Kidney epithelial cell (primary cell): ENCODE data around the gene FAM162B. TPM values are rescaled to one million over a fixed set of nuclear protein-coding genes. Genes with fewer than 3 reads are reported as not detected.

Experiments
- DNase-seq: peaks from one replicate; pipeline ENCODE4 v3.0.0-alpha.2; 2010; ENCODE audit warnings: low read depth
- H3K27me3 ChIP-seq: 2 replicates; pipeline ENCODE4 v1.6.0; 2011; ENCODE audit warnings: low read length; ENCODE audit not compliant: control insufficient read depth, insufficient read depth
- H3K36me3 ChIP-seq: 2 replicates; pipeline ENCODE4 v1.5.1; 2011; ENCODE audit warnings: low read length; ENCODE audit not compliant: control insufficient read depth, insufficient read depth
- H3K4me3 ChIP-seq: 2 replicates; pipeline ENCODE4 v1.5.1; 2011; ENCODE audit warnings: low read depth, mild to moderate bottlenecking, control low read depth, low read length
- total RNA-seq: library from RNA; depleted of rRNA; stranded (reverse); fragments of >200 nt; gene quantifications from 2 replicates; pipeline ENCODE4 v1.2.3, GENCODE V29; 2015
- TF ChIP-seq, protein P1 (sequence below): IDR thresholded peaks from 2 replicates; pipeline ENCODE4 v1.5.1; 2011; ENCODE audit warnings: mild to moderate bottlenecking, moderate library complexity, low read length, control low read depth, inconsistent platforms; ENCODE audit not compliant: insufficient read depth, poor library complexity, severe bottlenecking

The FAM162B gene
- total RNA-seq, 1 donor from 2014 or later, result 0.25 TPM

- TF ChIP-seq, protein P1, sequence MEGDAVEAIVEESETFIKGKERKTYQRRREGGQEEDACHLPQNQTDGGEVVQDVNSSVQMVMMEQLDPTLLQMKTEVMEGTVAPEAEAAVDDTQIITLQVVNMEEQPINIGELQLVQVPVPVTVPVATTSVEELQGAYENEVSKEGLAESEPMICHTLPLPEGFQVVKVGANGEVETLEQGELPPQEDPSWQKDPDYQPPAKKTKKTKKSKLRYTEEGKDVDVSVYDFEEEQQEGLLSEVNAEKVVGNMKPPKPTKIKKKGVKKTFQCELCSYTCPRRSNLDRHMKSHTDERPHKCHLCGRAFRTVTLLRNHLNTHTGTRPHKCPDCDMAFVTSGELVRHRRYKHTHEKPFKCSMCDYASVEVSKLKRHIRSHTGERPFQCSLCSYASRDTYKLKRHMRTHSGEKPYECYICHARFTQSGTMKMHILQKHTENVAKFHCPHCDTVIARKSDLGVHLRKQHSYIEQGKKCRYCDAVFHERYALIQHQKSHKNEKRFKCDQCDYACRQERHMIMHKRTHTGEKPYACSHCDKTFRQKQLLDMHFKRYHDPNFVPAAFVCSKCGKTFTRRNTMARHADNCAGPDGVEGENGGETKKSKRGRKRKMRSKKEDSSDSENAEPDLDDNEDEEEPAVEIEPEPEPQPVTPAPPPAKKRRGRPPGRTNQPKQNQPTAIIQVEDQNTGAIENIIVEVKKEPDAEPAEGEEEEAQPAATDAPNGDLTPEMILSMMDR, result no peak
- Histone ChIP-seq H3K4me3 (no peak overlapping the region), H3K27me3 (no peaks in the 10 kb centered on the region), H3K36me3 (no peaks in the 10 kb centered on the region)
- DNase-seq, result no peak
Measured at GRCh38 chr6:116793224-116793623, 27.7 kb upstream of the FAM162B start.

DNA sequence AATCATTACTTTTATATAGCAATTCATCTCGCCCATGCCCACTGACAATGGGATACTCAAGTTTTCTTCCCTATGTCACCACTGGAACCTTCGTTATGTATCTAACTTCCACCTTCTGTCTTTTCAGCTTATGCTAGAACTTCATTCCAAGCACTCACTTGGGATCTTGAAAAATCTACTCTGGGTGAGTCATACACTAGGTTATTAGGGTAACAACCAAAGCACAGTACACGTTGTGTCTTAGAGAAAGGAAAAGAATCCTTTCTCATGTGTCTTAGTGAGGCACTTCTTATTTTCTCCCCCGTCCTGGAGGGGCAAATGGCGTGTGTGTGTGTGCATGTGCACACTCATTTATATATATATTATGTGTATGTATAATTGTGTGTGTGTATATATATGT lies 18.3 kb upstream of the FAM162B start:
- DNase-seq, result no peak
- H3K36me3 ChIP-seq, result no peaks in the 10 kb centered on the region
- TF ChIP-seq, protein P1, result no peak

GRCh38 chr6:116779573-116780164 lies 14.2 kb upstream of the FAM162B start:
- TF ChIP-seq, protein P1, result peak; percentile 40
- H3K36me3 ChIP-seq, result no peaks in the 10 kb centered on the region
- H3K4me3 ChIP-seq, result no peak overlapping the region
- peak; percentile 4 for DNase-seq
- H3K27me3 ChIP-seq, result no peaks in the 10 kb centered on the region

More for the DNA sequence above, 18.3 kb upstream of the FAM162B start:
- Histone ChIP-seq H3K27me3 (no peaks in the 10 kb centered on the region), H3K4me3 (no peak overlapping the region)

GRCh38 chr6:116773886-116774285 lies 8.4 kb upstream of the FAM162B start:
- H3K36me3 ChIP-seq, result no peaks in the 10 kb centered on the region
- H3K27me3 ChIP-seq, result no peaks in the 10 kb centered on the region
- DNase-seq, result no peak
- no peak overlapping the region for H3K4me3 ChIP-seq
- TF ChIP-seq, protein P1, result no peak

DNA sequence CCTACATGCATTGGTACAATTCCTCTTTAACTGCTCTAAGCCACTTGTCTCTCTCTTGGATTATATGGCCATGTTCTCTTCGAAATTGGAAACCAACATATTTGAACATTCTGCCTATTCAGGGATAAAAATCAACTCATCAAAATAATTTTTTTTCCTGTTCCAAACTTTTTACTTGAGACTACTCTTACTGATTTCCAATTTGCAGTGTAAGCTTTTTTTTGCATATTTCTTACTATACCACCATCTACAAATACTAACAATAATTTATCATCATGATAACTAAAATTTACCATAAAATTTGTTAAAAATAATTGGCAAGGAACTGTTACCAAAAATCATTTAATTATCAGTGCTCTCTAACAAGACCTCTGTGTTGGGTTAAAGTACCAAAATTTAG lies 6.9 kb upstream of the FAM162B start:
- H3K4me3 ChIP-seq, result no peak overlapping the region
- no peaks in the 10 kb centered on the region for H3K27me3 ChIP-seq
- no peak for DNase-seq
- TF ChIP-seq, protein P1, result no peak
- H3K36me3 ChIP-seq, result no peaks in the 10 kb centered on the region

DNA sequence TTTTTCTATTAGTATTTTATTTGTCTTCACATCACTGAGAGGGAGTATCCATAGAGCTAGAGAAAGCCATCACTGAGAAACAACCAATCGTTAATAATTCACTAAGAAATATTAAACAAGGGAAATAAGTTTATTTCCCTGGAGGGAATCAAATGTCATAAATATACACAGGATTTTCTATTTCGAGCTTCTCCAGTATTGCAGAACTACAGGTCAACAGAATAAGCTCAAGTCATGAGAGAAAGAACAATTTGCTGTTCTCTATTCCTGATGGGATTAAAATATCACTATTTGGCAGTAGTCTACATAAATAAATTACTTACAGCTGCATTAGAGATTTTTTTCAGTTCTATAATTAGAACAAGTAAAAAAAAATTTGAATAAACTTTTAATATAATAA lies 2.2 kb upstream of the FAM162B start:
- DNase-seq, result no peak
- H3K4me3 ChIP-seq, result no peak overlapping the region
- TF ChIP-seq, protein P1, result no peak
- no peaks in the 10 kb centered on the region for H3K36me3 ChIP-seq
- peaks cover 18% of the 10 kb centered on the region for H3K27me3 ChIP-seq
